Measurements from ENCODE around the gene CALCOCO1. TPM values are rescaled to one million over a fixed set of nuclear protein-coding genes. Genes with fewer than 3 reads are reported as not detected.

The CALCOCO1 gene
- total RNA-seq, 1 experiment from 2014 or later: 27.0 TPM

DNA sequence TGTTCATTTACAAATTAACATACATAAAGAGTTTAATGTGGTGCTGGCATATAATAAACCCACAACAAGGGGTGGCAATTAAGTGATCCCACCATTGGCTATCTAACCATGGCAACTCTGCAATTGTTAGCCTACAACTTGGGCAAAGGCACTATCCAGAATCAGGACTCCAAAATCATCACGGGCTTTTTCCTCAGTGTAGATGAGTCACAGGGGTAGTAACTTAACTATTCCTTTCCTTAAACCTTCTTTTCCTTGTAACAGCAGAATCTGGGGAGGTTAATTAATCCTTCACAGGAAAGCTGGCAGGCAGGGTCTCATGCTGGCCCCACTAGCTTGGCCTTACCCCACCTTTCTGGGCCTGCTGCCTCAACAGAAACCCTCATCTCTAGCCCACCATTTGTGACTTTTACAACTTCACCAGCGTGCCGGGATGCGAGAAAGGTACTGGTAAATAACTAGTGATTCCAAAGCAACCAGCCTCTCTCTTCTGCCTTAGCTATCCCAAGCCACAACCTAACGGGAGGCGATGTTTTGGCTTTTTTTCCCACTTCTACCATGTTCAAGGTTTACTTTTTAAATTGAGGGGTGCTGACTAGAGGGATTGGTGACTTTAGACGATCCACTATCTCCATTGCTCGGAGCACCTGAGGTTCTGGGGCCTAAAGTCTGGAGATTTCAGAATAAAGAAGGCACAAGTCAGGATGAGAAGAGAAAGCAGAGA lies 52.1 kb downstream of the CALCOCO1 start:
- Mint-ChIP-seq H3K4me3 (peak overlapping the region; percentile 95), H3K36me3 (peaks cover 42% of the 10 kb centered on the region), H3K27me3 (ENCODE audit: low read depth) (no peaks in the 10 kb centered on the region; the same call in 1 of the 2 replicates), H3K27ac (peak overlapping the region; percentile 98), H3K4me1 (peaks cover 42% of the 10 kb centered on the region), H3K9me3 (no peaks in the 10 kb centered on the region)
- no peak for DNase-seq (ENCODE audit: low spot score)
- POLR2A ChIA-PET: interaction anchor here (0.5 to 1.9 kb wide), 12 partner anchors 9 to 333 kb away, joined by 3 to 9 read pairs (median 4); partner anchors contain the start of genes ATF7 and TARBP2
- CTCF ChIA-PET: interaction anchor here (0.6 to 5.8 kb wide), 47 partner anchors 9 to 724 kb away, joined by 3 to 92 read pairs (median 4); partner anchors contain the start of genes AAAS, ATF7, CALCOCO1 and CISTR
- ATAC-seq: no peak
- TF ChIP-seq, protein P1, sequence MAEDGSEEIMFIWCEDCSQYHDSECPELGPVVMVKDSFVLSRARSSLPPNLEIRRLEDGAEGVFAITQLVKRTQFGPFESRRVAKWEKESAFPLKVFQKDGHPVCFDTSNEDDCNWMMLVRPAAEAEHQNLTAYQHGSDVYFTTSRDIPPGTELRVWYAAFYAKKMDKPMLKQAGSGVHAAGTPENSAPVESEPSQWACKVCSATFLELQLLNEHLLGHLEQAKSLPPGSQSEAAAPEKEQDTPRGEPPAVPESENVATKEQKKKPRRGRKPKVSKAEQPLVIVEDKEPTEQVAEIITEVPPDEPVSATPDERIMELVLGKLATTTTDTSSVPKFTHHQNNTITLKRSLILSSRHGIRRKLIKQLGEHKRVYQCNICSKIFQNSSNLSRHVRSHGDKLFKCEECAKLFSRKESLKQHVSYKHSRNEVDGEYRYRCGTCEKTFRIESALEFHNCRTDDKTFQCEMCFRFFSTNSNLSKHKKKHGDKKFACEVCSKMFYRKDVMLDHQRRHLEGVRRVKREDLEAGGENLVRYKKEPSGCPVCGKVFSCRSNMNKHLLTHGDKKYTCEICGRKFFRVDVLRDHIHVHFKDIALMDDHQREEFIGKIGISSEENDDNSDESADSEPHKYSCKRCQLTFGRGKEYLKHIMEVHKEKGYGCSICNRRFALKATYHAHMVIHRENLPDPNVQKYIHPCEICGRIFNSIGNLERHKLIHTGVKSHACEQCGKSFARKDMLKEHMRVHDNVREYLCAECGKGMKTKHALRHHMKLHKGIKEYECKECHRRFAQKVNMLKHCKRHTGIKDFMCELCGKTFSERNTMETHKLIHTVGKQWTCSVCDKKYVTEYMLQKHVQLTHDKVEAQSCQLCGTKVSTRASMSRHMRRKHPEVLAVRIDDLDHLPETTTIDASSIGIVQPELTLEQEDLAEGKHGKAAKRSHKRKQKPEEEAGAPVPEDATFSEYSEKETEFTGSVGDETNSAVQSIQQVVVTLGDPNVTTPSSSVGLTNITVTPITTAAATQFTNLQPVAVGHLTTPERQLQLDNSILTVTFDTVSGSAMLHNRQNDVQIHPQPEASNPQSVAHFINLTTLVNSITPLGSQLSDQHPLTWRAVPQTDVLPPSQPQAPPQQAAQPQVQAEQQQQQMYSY (CRISPR knock-in tag; IDR thresholded peaks at IDR 0.05): no peak
- TF ChIP-seq E2F1 (CRISPR knock-in tag; IDR thresholded peaks at IDR 0.05) (0 out of 2 replicates have a peak, but pooled peaks have one; percentile 16), FOXP1 (CRISPR knock-in tag; IDR thresholded peaks at IDR 0.05; ENCODE audit: borderline replicate concordance) (no peak)

- DNase-seq (ENCODE audit: low spot score) (no peak), ATAC-seq (no peak)
- H3K36me3 Mint-ChIP-seq: peaks cover 72% of the 10 kb centered on the region
- H3K27me3 Mint-ChIP-seq (ENCODE audit: low read depth): no peaks in the 10 kb centered on the region; the same call in 1 of the 2 replicates
- POLR2A ChIA-PET: no interaction called here
- H3K4me3 Mint-ChIP-seq: no peak overlapping the region
- no peaks in the 10 kb centered on the region for H3K9me3 Mint-ChIP-seq
- TF ChIP-seq, protein P2, sequence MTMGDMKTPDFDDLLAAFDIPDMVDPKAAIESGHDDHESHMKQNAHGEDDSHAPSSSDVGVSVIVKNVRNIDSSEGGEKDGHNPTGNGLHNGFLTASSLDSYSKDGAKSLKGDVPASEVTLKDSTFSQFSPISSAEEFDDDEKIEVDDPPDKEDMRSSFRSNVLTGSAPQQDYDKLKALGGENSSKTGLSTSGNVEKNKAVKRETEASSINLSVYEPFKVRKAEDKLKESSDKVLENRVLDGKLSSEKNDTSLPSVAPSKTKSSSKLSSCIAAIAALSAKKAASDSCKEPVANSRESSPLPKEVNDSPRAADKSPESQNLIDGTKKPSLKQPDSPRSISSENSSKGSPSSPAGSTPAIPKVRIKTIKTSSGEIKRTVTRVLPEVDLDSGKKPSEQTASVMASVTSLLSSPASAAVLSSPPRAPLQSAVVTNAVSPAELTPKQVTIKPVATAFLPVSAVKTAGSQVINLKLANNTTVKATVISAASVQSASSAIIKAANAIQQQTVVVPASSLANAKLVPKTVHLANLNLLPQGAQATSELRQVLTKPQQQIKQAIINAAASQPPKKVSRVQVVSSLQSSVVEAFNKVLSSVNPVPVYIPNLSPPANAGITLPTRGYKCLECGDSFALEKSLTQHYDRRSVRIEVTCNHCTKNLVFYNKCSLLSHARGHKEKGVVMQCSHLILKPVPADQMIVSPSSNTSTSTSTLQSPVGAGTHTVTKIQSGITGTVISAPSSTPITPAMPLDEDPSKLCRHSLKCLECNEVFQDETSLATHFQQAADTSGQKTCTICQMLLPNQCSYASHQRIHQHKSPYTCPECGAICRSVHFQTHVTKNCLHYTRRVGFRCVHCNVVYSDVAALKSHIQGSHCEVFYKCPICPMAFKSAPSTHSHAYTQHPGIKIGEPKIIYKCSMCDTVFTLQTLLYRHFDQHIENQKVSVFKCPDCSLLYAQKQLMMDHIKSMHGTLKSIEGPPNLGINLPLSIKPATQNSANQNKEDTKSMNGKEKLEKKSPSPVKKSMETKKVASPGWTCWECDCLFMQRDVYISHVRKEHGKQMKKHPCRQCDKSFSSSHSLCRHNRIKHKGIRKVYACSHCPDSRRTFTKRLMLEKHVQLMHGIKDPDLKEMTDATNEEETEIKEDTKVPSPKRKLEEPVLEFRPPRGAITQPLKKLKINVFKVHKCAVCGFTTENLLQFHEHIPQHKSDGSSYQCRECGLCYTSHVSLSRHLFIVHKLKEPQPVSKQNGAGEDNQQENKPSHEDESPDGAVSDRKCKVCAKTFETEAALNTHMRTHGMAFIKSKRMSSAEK (CRISPR knock-in tag; IDR thresholded peaks at IDR 0.05; ENCODE audit: borderline replicate concordance): no peak
- no peak for TF ChIP-seq CREM (CRISPR knock-in tag; IDR thresholded peaks at IDR 0.05)
- TF ChIP-seq, protein P3, sequence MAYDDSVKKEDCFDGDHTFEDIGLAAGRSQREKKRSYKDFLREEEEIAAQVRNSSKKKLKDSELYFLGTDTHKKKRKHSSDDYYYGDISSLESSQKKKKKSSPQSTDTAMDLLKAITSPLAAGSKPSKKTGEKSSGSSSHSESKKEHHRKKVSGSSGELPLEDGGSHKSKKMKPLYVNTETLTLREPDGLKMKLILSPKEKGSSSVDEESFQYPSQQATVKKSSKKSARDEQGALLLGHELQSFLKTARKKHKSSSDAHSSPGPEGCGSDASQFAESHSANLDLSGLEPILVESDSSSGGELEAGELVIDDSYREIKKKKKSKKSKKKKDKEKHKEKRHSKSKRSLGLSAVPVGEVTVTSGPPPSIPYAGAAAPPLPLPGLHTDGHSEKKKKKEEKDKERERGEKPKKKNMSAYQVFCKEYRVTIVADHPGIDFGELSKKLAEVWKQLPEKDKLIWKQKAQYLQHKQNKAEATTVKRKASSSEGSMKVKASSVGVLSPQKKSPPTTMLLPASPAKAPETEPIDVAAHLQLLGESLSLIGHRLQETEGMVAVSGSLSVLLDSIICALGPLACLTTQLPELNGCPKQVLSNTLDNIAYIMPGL (CRISPR knock-in tag; IDR thresholded peaks at IDR 0.05): no peak
- no peak for TF ChIP-seq RORB (CRISPR knock-in tag; IDR thresholded peaks at IDR 0.05)
- TF ChIP-seq RELA (CRISPR knock-in tag; IDR thresholded peaks at IDR 0.05; ENCODE audit: borderline replicate concordance): no peak
- TF ChIP-seq ZNF138 (CRISPR knock-in tag; conservative IDR thresholded peaks at IDR 0.05): no peak
- no peak for TF ChIP-seq NR2C2 (CRISPR knock-in tag; IDR thresholded peaks at IDR 0.05)
- no peak for TF ChIP-seq IRF2 (CRISPR knock-in tag; IDR thresholded peaks at IDR 0.05; ENCODE audit: borderline replicate concordance, low read depth)
- TF ChIP-seq E2F1 (CRISPR knock-in tag; IDR thresholded peaks at IDR 0.05): no peak
- TF ChIP-seq GRHL2 (CRISPR knock-in tag; IDR thresholded peaks at IDR 0.05; ENCODE audit: insufficient replicate concordance, severe bottlenecking): no peak
- TF ChIP-seq GABPB1 (CRISPR knock-in tag; IDR thresholded peaks at IDR 0.05): no peak
- CTCF ChIA-PET: no interaction called here
- H3K4me1 Mint-ChIP-seq: peaks cover 17% of the 10 kb centered on the region; the same call in 1 of the 2 replicates
- H3K27ac Mint-ChIP-seq: no peak overlapping the region
Observed at GRCh38 chr12:53670971-53671370, 56.3 kb downstream of the CALCOCO1 start.

All from WTC11 (cell line).